Ovary (tissue), 9 donors: ENCODE data around the gene NR3C1. TPM values are rescaled to one million over a fixed set of nuclear protein-coding genes. Genes with fewer than 3 reads are reported as not detected.
"Not testable (repeated sequence)": the region's sequence is repeated elsewhere in the genome, so short reads cannot be mapped to it uniquely, and the experiment has no call there.

ENCODE experiments used
- DNase-seq, 5 donors: peaks; one replicate each; pipeline ENCODE4 v3.0.0-alpha.2; 2019 to 2020
- H3K27ac ChIP-seq, 2 donors: fragments of 200-600 bp; one replicate each; pipeline versions ENCODE4 v1.5.1 to v1.8.0; 2019 to 2022
- H3K27me3 ChIP-seq: fragments of 200-600 bp; one replicate; pipeline ENCODE4 v1.8.0; 2022
- H3K36me3 ChIP-seq: fragments of 200-600 bp; sonication (generic); one replicate; pipeline ENCODE4 v1.5.1; 2019
- H3K4me1 ChIP-seq: one replicate; pipeline ENCODE4 v1.8.1; 2013; ENCODE audit warnings: mild to moderate bottlenecking, moderate library complexity; ENCODE audit not compliant: insufficient read depth
- H3K4me3 ChIP-seq: fragments of 200-600 bp; sonication (generic); one replicate; pipeline ENCODE4 v1.5.1; 2017
- H3K9me3 ChIP-seq, 2 donors: fragments of 200-600 bp in 1 of 2; sonication (generic) in 1 of 2; one replicate each; pipeline versions ENCODE4 v1.5.1 to v1.8.1; 2013 to 2019; ENCODE audit warnings: mild to moderate bottlenecking in 1 of 2, moderate library complexity in 1 of 2
- CTCF ChIP-seq, 3 donors: fragments of 450-650 bp in 2 of 3; fragments of 200-600 bp in 1 of 3; IDR thresholded peaks; one replicate each; pipeline versions ENCODE4 v1.5.1 to v1.8.0; 2016 to 2022; ENCODE audit warnings: antibody characterized with exemption in 3 of 3, mild to moderate bottlenecking in 1 of 3
- EP300 ChIP-seq: sonication (generic); formaldehyde crosslinking; IDR thresholded peaks from one replicate; pipeline ENCODE4 v1.6.1; 2017; ENCODE audit warnings: antibody characterized with exemption
- POLR2A ChIP-seq: fragments of 450-650 bp; IDR thresholded peaks from one replicate; pipeline ENCODE4 v1.6.1; 2017; ENCODE audit warnings: antibody characterized with exemption, mild to moderate bottlenecking, moderate library complexity
- WGBS, 3 donors: extraction: QIAGEN DNeasy Blood & Tissue Kit in 1 of 3; methylation state at CpG; one replicate each; pipeline versions ENCODE4 v1.1.5 to v1.1.7; 2013 to 2017; 5-methylcytosine and 5-hydroxymethylcytosine counted together
- intact Hi-C, 4 donors: fragments of 100-400 bp; cut with DNase I; formaldehyde crosslinking; loops; one replicate each; pipeline versions ENCODE4 v1.11.0 to v1.15.1; 2022 to 2023
- polyA plus RNA-seq, 2 donors: library from polyadenylated mRNA; stranded (reverse); fragments of 200-250 nt in 1 of 2; fragments of 350-450 nt in 1 of 2; fragmentation: Illumina TruSeq in 1 of 2; extraction: RNeasy Lipid Tissue Mini Kit (QIAGEN cat#74804) in 1 of 2; gene quantifications; one replicate each; pipeline ENCODE4 v1.2.3, GENCODE V29; 2013 to 2014
- total RNA-seq, 7 donors: library from RNA; depleted of rRNA in 2 of 7; stranded (reverse); fragments of >200 nt in 2 of 7; fragmentation: NEBNext Ultra II Directional in 3 of 7; extraction: Animal tissue kit (Norgen Biotek cat#: 25700) in 3 of 7; gene quantifications; one replicate each; pipeline versions ENCODE4 v1.1.0 to v1.2.4, GENCODE V29; 2016 to 2023
- donor health status: DM: no; HTN: no; CAD: no; lungs with moderate emphysema.
- donor health status: DM: no; HTN: no; CAD: no.
- donor health status: Bipolar disorder and iron deficiency.
- donor health status: DM: yes; HTN: yes; CAD: no.
- donor health status: DM: no; HTN: no; CAD: no.
- donor health status: DM: yes; HTN: yes; CAD: no.

Gene NR3C1
- total and polyA plus RNA-seq, 9 donors = 15.5 to 54.3 (median 38.4) TPM

GRCh38 chr5:143338658-143339366 lies 64.7 kb downstream of the NR3C1 start:
- Histone ChIP-seq H3K27ac (no peak overlapping the region), H3K4me3 (no peak overlapping the region), H3K36me3 (no peaks in the 10 kb centered on the region), H3K9me3 (no peaks in the 10 kb centered on the region), H3K4me1 (peaks cover 4% of the 10 kb centered on the region), H3K27me3 (no peaks in the 10 kb centered on the region)
- TF ChIP-seq EP300 (no peak), POLR2A (no peak), CTCF (IDR thresholded peaks at IDR 0.05) (no peak)
- 95 to 96% (median 95%) methylated on average over 2 of the region's 2 CpGs for WGBS, 3 donors
- no peak for DNase-seq
- intact Hi-C loops = no loop called here

- H3K27ac ChIP-seq = no peak overlapping the region
- TF ChIP-seq EP300 (no peak), POLR2A (no peak), CTCF (IDR thresholded peaks at IDR 0.05) (no peak)
- H3K27me3 ChIP-seq = no peaks in the 10 kb centered on the region
- H3K4me3 ChIP-seq = no peak overlapping the region
- intact Hi-C loops = no loop called here
- WGBS, 3 donors = 51 to 60% (median 60%) methylated on average over 3 of the region's 3 CpGs
- peaks cover 2% of the 10 kb centered on the region for H3K4me1 ChIP-seq
- no peaks in the 10 kb centered on the region for H3K36me3 ChIP-seq
- DNase-seq = no peak
- no peaks in the 10 kb centered on the region for H3K9me3 ChIP-seq
Measured at GRCh38 chr5:143337946-143338345, 65.5 kb downstream of the NR3C1 start.

GRCh38 chr5:143336485-143336884 lies 67.0 kb downstream of the NR3C1 start:
- H3K36me3 ChIP-seq = no peaks in the 10 kb centered on the region
- WGBS, 3 donors = 74 to 83% (median 80%) methylated on average over 6 of the region's 6 CpGs
- peaks cover 2% of the 10 kb centered on the region for H3K4me1 ChIP-seq
- H3K27ac ChIP-seq = no peak overlapping the region
- TF ChIP-seq POLR2A (no peak), EP300 (no peak), CTCF (IDR thresholded peaks at IDR 0.05) (no peak)
- no peaks in the 10 kb centered on the region for H3K27me3 ChIP-seq
- H3K9me3 ChIP-seq = no peaks in the 10 kb centered on the region
- intact Hi-C loops = no loop called here
- DNase-seq = no peak
- H3K4me3 ChIP-seq = no peak overlapping the region

GRCh38 chr5:143334903-143335302 lies 68.6 kb downstream of the NR3C1 start:
- Histone ChIP-seq H3K27ac (no peak overlapping the region), H3K4me1 (peaks cover 2% of the 10 kb centered on the region), H3K4me3 (no peak overlapping the region), H3K9me3 (no peaks in the 10 kb centered on the region), H3K36me3 (no peaks in the 10 kb centered on the region), H3K27me3 (no peaks in the 10 kb centered on the region)
- TF ChIP-seq CTCF (IDR thresholded peaks at IDR 0.05) = no peak
- no peak for DNase-seq
- WGBS, 3 donors = 92 to 95% (median 94%) methylated on average over 3 of the region's 3 CpGs
- intact Hi-C loops = no loop called here

DNA sequence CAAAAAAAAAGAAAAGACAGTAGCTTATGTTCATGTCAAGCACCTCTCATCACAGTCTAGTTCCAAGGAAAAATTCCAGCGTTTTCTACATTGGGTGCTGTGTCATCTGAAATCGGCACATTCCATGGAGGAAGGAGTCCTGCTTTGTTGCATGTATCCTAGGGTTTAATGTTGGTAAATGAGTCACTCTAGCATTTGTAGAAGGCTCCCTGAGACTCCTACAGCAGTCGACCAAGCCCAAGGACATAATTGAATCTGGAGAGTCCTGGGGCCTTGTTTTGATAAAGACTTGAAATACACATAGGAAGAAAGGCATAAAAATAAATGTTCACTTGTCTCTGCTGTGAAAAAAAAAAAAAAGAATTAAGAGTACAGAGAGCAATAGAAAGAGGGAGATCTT lies 69.1 kb downstream of the NR3C1 start:
- DNase-seq, H3K36me3 ChIP-seq, H3K4me1 ChIP-seq, H3K9me3 ChIP-seq, H3K4me3 ChIP-seq, intact Hi-C loops, H3K27ac ChIP-seq, H3K27me3 ChIP-seq: not testable (repeated sequence)
- 66 to 78% (median 72%) methylated on average over 3 of the region's 3 CpGs for WGBS, 3 donors
